CD14-positive monocyte (primary cell): ENCODE data around the gene SPC24. TPM values are rescaled to one million over a fixed set of nuclear protein-coding genes. Genes with fewer than 3 reads are reported as not detected.

ENCODE experiments used
- DNase-seq, 3 donors: peaks; one replicate each; pipeline ENCODE4 v3.0.0-alpha.2; 2011 to 2022
- H2AFZ ChIP-seq: 2 replicates; pipeline ENCODE4 v1.6.0; 2012; ENCODE audit warnings: mild to moderate bottlenecking, low read depth, low read length, inconsistent platforms; ENCODE audit not compliant: insufficient read depth, poor library complexity, severe bottlenecking
- H3K27ac ChIP-seq, 2 donors: 1 replicate in 1 of 2; 2 replicates in 1 of 2; pipeline ENCODE4 v1.5.1; 2012 to 2013; ENCODE audit warnings: low read length in 2 of 2, control low read depth in 1 of 2, inconsistent platforms in 1 of 2, low read depth in 1 of 2, mild to moderate bottlenecking in 1 of 2
- H3K27me3 ChIP-seq, 2 donors: one replicate each; pipeline versions ENCODE4 v1.6.0 to v1.6.1; 2011 to 2013; ENCODE audit warnings: low read length in 2 of 2; ENCODE audit not compliant: control insufficient read depth in 2 of 2, insufficient read depth in 2 of 2
- H3K36me3 ChIP-seq, 2 donors: replicated peaks in 1 of 2; 1 replicate in 1 of 2; 2 replicates in 1 of 2; pipeline versions ENCODE4 v1.5.1 to v1.6.1; 2012 to 2013; ENCODE audit warnings: low read length in 2 of 2, control low read depth in 1 of 2, inconsistent platforms in 1 of 2, mild to moderate bottlenecking in 1 of 2; ENCODE audit not compliant: insufficient read depth in 2 of 2, control insufficient read depth in 1 of 2
- H3K4me1 ChIP-seq, 2 donors: 1 replicate in 1 of 2; 2 replicates in 1 of 2; pipeline versions ENCODE4 v1.5.1 to v1.6.1; 2012 to 2013; ENCODE audit warnings: low read length in 2 of 2, control low read depth in 1 of 2, inconsistent platforms in 1 of 2, mild to moderate bottlenecking in 1 of 2, moderate library complexity in 1 of 2; ENCODE audit not compliant: insufficient read depth in 2 of 2, control insufficient read depth in 1 of 2
- H3K4me2 ChIP-seq: replicated peaks from 2 replicates; pipeline ENCODE3; 2012; ENCODE audit warnings: low read length, moderate library complexity, mild to moderate bottlenecking; ENCODE audit not compliant: poor library complexity, severe bottlenecking; ENCODE audit errors: extremely low read depth
- H3K4me3 ChIP-seq, 3 experiments: fragments of 200-600 bp in 1 of 3; sonication (generic) in 1 of 3; replicated peaks in 1 of 3; 1 replicate in 2 of 3; 2 replicates in 1 of 3; pipeline ENCODE4 v1.5.1; 2011 to 2013; ENCODE audit warnings: low read length in 3 of 3, mild to moderate bottlenecking in 3 of 3, control low read depth in 2 of 3, low read depth in 2 of 3, inconsistent platforms in 1 of 3, moderate library complexity in 1 of 3
- H3K79me2 ChIP-seq: 2 replicates; pipeline ENCODE4 v1.6.0; 2012; ENCODE audit warnings: mild to moderate bottlenecking, control low read depth, inconsistent platforms, low read length, moderate library complexity; ENCODE audit not compliant: insufficient read depth
- H3K9ac ChIP-seq: 2 replicates; pipeline ENCODE4 v1.6.0; 2017; ENCODE audit warnings: low read length, mild to moderate bottlenecking; ENCODE audit not compliant: insufficient read depth, poor library complexity, severe bottlenecking
- H3K9me3 ChIP-seq, 2 donors: replicated peaks in 1 of 2; 1 replicate in 1 of 2; 2 replicates in 1 of 2; pipeline versions ENCODE4 v1.5.1 to v1.6.1; 2012 to 2013; ENCODE audit warnings: low read length in 2 of 2, control low read depth in 1 of 2; ENCODE audit not compliant: control insufficient read depth in 1 of 2, insufficient read depth in 1 of 2
- H4K20me1 ChIP-seq: 2 replicates; pipeline ENCODE4 v1.6.0; 2012; ENCODE audit warnings: mild to moderate bottlenecking, low read length, control low read depth, moderate library complexity; ENCODE audit not compliant: insufficient read depth
- H3K27ac Mint-ChIP-seq, 7 donors: one replicate each; pipeline ENCODE4 v1.8.0; 2020; ENCODE audit warnings: mild to moderate bottlenecking in 7 of 7, mixed read lengths in 7 of 7, moderate library complexity in 6 of 7, inconsistent platforms in 2 of 7
- H3K27me3 Mint-ChIP-seq, 3 donors: one replicate each; pipeline ENCODE4 v1.8.0; 2021 to 2022; ENCODE audit warnings: low read depth in 3 of 3, mild to moderate bottlenecking in 3 of 3, mixed read lengths in 3 of 3, moderate library complexity in 3 of 3, inconsistent platforms in 1 of 3
- H3K36me3 Mint-ChIP-seq, 2 donors: one replicate each; pipeline ENCODE4 v1.8.0; 2020; ENCODE audit warnings: mixed read lengths in 2 of 2, inconsistent platforms in 1 of 2, mild to moderate bottlenecking in 1 of 2
- H3K4me1 Mint-ChIP-seq: one replicate; pipeline ENCODE4 v1.8.0; 2020; ENCODE audit warnings: mild to moderate bottlenecking, mixed read lengths
- H3K4me3 Mint-ChIP-seq, 2 donors: one replicate each; pipeline ENCODE4 v1.8.0; 2020; ENCODE audit warnings: mild to moderate bottlenecking in 2 of 2, mixed read lengths in 2 of 2, moderate library complexity in 1 of 2
- H3K9me3 Mint-ChIP-seq, 7 donors: one replicate each; pipeline ENCODE4 v1.8.0; 2020 to 2022; ENCODE audit warnings: mixed read lengths in 7 of 7, mild to moderate bottlenecking in 6 of 7, moderate library complexity in 6 of 7, inconsistent platforms in 2 of 7
- WGBS: methylation state at CpG from one replicate; pipeline ENCODE4 v1.1.5; 2013; ENCODE audit warnings: missing lambda C conversion rate; ENCODE audit not compliant: insufficient coverage; 5-methylcytosine and 5-hydroxymethylcytosine counted together
- intact Hi-C, 2 donors: fragments of 100-400 bp; cut with micrococcal nuclease; formaldehyde crosslinking; loops; one replicate each; pipeline versions ENCODE4 v1.15.0 to v1.15.1; 2023
- polyA plus RNA-seq, 3 donors: library from polyadenylated mRNA; depleted of rRNA in 1 of 3; unstranded in 2 of 3; stranded (reverse) in 1 of 3; fragments of 300-500 nt in 2 of 3; fragments of >200 nt in 1 of 3; fragmentation: Illumina TruSeq in 2 of 3; gene quantifications; 1 replicate in 2 of 3; 2 replicates in 1 of 3; pipeline ENCODE4 v1.2.3, GENCODE V29; 2012 to 2021
- TF ChIP-seq, protein P1 (sequence below): fragments of 200-600 bp; IDR thresholded peaks from one replicate; pipeline ENCODE4 v1.8.0; 2022; ENCODE audit warnings: antibody characterized with exemption, mild to moderate bottlenecking

Gene SPC24
- polyA plus RNA-seq, 3 donors, result 0.27 TPM; not detected in 2

DNA sequence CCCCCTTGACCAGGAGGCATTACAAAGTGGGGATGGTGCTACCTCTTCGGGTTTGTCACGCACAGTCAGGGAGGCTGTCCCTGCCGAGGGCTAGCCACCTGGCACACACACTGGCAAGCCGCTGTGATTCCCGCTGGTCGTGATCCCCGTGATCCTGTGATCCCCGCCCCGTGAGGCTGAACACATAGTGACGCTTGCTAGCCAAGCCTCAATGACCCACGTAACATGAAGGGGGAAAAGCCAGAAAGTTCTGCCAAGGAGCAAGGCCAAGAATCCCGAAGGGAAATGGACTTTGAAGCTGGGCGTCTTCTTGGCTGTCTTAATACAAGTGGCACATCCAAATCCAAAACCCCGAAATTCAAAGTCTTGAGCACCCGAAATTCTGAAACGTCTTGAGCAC is 52.6 kb downstream of the SPC24 start:
- H3K27ac ChIP-seq, result no peak overlapping the region
- Mint-ChIP-seq H3K4me3 (no peak overlapping the region), H3K27me3 (peaks cover 0 to 2% (median 1%) of the 10 kb centered on the region in 3 donors), H3K4me1 (no peaks in the 10 kb centered on the region), H3K9me3 (peaks cover 0 to 5% (median 0%) of the 10 kb centered on the region in 7 donors), H3K36me3 (peaks cover 68 to 89% of the 10 kb centered on the region in 2 donors), H3K27ac (no peak overlapping the region)
- no peaks in the 10 kb centered on the region for H3K27me3 ChIP-seq
- intact Hi-C loops, result no loop called here
- H3K9me3 ChIP-seq, result no peaks in the 10 kb centered on the region
- no peak overlapping the region for H3K9ac ChIP-seq
- WGBS, result 98% methylated on average over 16 of the region's 16 CpGs
- TF ChIP-seq, protein P1, sequence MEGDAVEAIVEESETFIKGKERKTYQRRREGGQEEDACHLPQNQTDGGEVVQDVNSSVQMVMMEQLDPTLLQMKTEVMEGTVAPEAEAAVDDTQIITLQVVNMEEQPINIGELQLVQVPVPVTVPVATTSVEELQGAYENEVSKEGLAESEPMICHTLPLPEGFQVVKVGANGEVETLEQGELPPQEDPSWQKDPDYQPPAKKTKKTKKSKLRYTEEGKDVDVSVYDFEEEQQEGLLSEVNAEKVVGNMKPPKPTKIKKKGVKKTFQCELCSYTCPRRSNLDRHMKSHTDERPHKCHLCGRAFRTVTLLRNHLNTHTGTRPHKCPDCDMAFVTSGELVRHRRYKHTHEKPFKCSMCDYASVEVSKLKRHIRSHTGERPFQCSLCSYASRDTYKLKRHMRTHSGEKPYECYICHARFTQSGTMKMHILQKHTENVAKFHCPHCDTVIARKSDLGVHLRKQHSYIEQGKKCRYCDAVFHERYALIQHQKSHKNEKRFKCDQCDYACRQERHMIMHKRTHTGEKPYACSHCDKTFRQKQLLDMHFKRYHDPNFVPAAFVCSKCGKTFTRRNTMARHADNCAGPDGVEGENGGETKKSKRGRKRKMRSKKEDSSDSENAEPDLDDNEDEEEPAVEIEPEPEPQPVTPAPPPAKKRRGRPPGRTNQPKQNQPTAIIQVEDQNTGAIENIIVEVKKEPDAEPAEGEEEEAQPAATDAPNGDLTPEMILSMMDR, result no peak
- H4K20me1 ChIP-seq, result no peaks in the 10 kb centered on the region
- H2AFZ ChIP-seq, result no peak overlapping the region
- H3K4me2 ChIP-seq, result no peak overlapping the region
- H3K4me1 ChIP-seq, result no peaks in the 10 kb centered on the region
- H3K36me3 ChIP-seq, result peaks cover 36 to 72% of the 10 kb centered on the region in 2 donors
- peaks cover 8% of the 10 kb centered on the region for H3K79me2 ChIP-seq
- DNase-seq, result no peak
- no peak overlapping the region for H3K4me3 ChIP-seq

DNA sequence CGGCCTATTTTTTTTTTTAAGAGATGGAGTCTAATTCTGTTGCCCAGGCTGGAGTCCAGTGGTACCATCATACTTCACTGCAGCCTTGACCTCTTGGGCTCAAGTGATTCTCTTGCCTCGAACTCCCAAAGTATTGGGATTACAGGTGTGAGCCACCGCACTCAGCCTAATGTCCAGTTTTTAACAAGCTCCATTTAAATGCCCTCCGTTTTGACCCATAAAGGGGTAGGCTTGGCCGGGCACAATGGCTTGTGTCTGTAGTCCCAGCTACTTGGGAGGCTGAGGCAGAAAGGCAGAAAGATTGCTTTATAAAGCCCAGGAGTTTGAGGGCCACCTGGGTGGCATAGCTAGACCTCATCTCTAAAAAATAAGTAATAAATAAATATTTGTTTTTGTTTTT is 54.5 kb downstream of the SPC24 start:
- WGBS, result 80% methylated on average over 1 of the region's 5 CpGs
- no peak for DNase-seq
- TF ChIP-seq, protein P1, result no peak
- H3K27ac ChIP-seq, result no peak overlapping the region
- H3K9ac ChIP-seq, result no peak overlapping the region
- H3K36me3 Mint-ChIP-seq, result peaks cover 58 to 81% of the 10 kb centered on the region in 2 donors
- H3K36me3 ChIP-seq, result peaks cover 22 to 55% of the 10 kb centered on the region in 2 donors
- H3K27me3 ChIP-seq, result no peaks in the 10 kb centered on the region
- H3K27ac Mint-ChIP-seq, result no peak overlapping the region
- no peaks in the 10 kb centered on the region for H3K9me3 ChIP-seq
- peaks cover 8% of the 10 kb centered on the region for H3K4me1 Mint-ChIP-seq
- no peak overlapping the region for H3K4me3 ChIP-seq
- H3K4me3 Mint-ChIP-seq, result no peak overlapping the region
- H3K27me3 Mint-ChIP-seq, result peaks cover 0 to 2% (median 1%) of the 10 kb centered on the region in 3 donors
- H2AFZ ChIP-seq, result no peak overlapping the region
- H3K79me2 ChIP-seq, result peaks cover 23% of the 10 kb centered on the region
- intact Hi-C loops, result no loop called here
- peaks cover 0 to 5% (median 0%) of the 10 kb centered on the region in 7 donors for H3K9me3 Mint-ChIP-seq
- H3K4me1 ChIP-seq, result peaks cover 9 to 14% of the 10 kb centered on the region in 2 donors
- H3K4me2 ChIP-seq, result no peak overlapping the region
- H4K20me1 ChIP-seq, result no peaks in the 10 kb centered on the region
